ENCODE measurements around the gene DMRTC2. TPM values are rescaled to one million over a fixed set of nuclear protein-coding genes. Genes with fewer than 3 reads are reported as not detected.

The DMRTC2 gene
- total and polyA plus RNA-seq, 2 of the 13 experiments (the other 11 are each of a cell fraction or from before 2014, with no cell fraction given) = not detected

DNA sequence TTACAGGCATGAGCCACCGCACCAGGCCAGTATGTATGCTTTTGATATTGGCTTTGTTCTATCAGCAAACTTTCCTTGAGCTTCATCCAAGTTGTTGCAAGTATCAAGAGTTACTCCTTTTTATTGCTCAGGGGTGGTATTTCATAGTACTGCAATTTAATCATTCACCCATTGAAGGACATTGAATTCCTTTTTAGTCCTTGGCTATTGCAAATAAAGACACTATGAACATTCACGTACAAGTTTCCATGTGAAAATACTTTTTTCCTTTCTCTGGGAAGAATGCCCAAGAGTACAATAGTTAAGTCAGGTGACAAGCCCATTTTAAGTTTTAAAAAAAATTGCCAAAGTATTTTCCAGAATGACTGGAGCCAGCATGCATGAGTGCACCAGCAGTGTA lies 28.1 kb upstream of the DMRTC2 start:
- POLR2A ChIA-PET = no interaction called here
- FAIRE-seq (no peak), DNase-seq (ENCODE audit: low spot score) (no peak), ATAC-seq (no peak)
- H3K4me1 ChIP-seq (ENCODE audit: insufficient read depth, low read length) = no peaks in the 10 kb centered on the region
- H3K4me2 ChIP-seq (ENCODE audit: low read depth, low read length) = no peak overlapping the region
- H3K9me3 ChIP-seq (ENCODE audit: low read length) = no peaks in the 10 kb centered on the region
- 10% methylated on average over 2 of the region's 2 CpGs for WGBS (ENCODE audit: low lambda C conversion rate)
- H4K20me1 ChIP-seq (ENCODE audit: insufficient read depth, low read length) = no peaks in the 10 kb centered on the region
- TF ChIP-seq, protein P1, sequence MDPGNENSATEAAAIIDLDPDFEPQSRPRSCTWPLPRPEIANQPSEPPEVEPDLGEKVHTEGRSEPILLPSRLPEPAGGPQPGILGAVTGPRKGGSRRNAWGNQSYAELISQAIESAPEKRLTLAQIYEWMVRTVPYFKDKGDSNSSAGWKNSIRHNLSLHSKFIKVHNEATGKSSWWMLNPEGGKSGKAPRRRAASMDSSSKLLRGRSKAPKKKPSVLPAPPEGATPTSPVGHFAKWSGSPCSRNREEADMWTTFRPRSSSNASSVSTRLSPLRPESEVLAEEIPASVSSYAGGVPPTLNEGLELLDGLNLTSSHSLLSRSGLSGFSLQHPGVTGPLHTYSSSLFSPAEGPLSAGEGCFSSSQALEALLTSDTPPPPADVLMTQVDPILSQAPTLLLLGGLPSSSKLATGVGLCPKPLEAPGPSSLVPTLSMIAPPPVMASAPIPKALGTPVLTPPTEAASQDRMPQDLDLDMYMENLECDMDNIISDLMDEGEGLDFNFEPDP (CRISPR knock-in tag; conservative IDR thresholded peaks at IDR 0.05) = no peak
- TF ChIP-seq HES4 (CRISPR knock-in tag; IDR thresholded peaks at IDR 0.05; ENCODE audit: borderline replicate concordance) (no peak), TARDBP (CRISPR knock-in tag; IDR thresholded peaks at IDR 0.05) (no peak), KLF11 (CRISPR knock-in tag; IDR thresholded peaks at IDR 0.05) (no peak), LCORL (IDR thresholded peaks at IDR 0.05) (no peak), LCORL (CRISPR knock-in tag; IDR thresholded peaks at IDR 0.05) (no peak), ZNF510 (CRISPR knock-in tag; IDR thresholded peaks at IDR 0.05; ENCODE audit: low read depth) (no peak), RBAK (CRISPR knock-in tag; IDR thresholded peaks at IDR 0.05) (no peak), GABPA (IDR thresholded peaks at IDR 0.05; ENCODE audit: low read depth, low read length) (no peak), GABPA (CRISPR knock-in tag; IDR thresholded peaks at IDR 0.05; ENCODE audit: low read depth) (no peak), ZKSCAN5 (CRISPR knock-in tag; IDR thresholded peaks at IDR 0.05) (no peak), ZNF577 (CRISPR knock-in tag; IDR thresholded peaks at IDR 0.05; ENCODE audit: borderline replicate concordance, low read depth) (no peak), SRSF1 (optimal IDR thresholded peaks at IDR 0.05; ENCODE audit: low read depth, low read length) (no peak), ZFP90 (CRISPR knock-in tag; IDR thresholded peaks at IDR 0.05; ENCODE audit: borderline replicate concordance) (no peak), ARNT2 (CRISPR knock-in tag; IDR thresholded peaks at IDR 0.05; ENCODE audit: low read depth) (no peak), MLLT10 (CRISPR knock-in tag; IDR thresholded peaks at IDR 0.05) (no peak), THAP11 (CRISPR knock-in tag; IDR thresholded peaks at IDR 0.05) (no peak)
- H3K79me2 ChIP-seq (ENCODE audit: insufficient read depth, low read length) = no peaks in the 10 kb centered on the region
- H3K27ac ChIP-seq (ENCODE audit: extremely low read length, insufficient read depth, low read length) = no peak overlapping the region
- intact Hi-C loops (cut with micrococcal nuclease; ENCODE audit: unreplicated experiment) = no loop called here
- CTCF ChIA-PET (ENCODE audit: low intra/inter-chr PET ratio, low total read pairs) = no interaction called here
- no peak overlapping the region for H3K4me3 ChIP-seq (replicated peaks in 1 of 3; ENCODE audit: insufficient read depth in 1 of 3, low read depth in 2 of 3, low read length in 3 of 3)
- H3K9ac ChIP-seq (ENCODE audit: insufficient read depth, low read depth, low read length) = no peak overlapping the region
- H2AFZ ChIP-seq (ENCODE audit: low read length) = no peak overlapping the region
- in situ Hi-C loops (cut with HindIII; ENCODE audit: extremely low pct_ligation_motif_present, low pct_unique_long_range_greater_than_20kb) = no loop called here
- 0 out of 5 replicates have a peak, but pooled peaks cover 0 to 6% of the 10 kb centered on the region in 2 experiments for H3K27me3 ChIP-seq (ENCODE audit: control insufficient read depth in 1 of 2, insufficient read depth in 2 of 2, low read length in 2 of 2)
- no TSS peak for BruUV-seq (replicated peaks)
- no peaks in the 10 kb centered on the region for H3K36me3 ChIP-seq (replicated peaks in 1 of 2; ENCODE audit: control insufficient read depth in 1 of 2, insufficient read depth in 2 of 2, low read length in 2 of 2)
